Muscle layer of colon (tissue), 2 donors: ENCODE measurements around the gene WIPF2.
A peak's percentile ranks its signal among the peaks of the same experiment; 100 is the strongest.

Experiments
- H3K27ac ChIP-seq: one replicate; pipeline ENCODE4 v1.7.0; 2013; ENCODE audit warnings: low read depth, mild to moderate bottlenecking, low read length, moderate library complexity
- H3K27me3 ChIP-seq, 2 donors: one replicate each; pipeline ENCODE4 v1.7.0; 2013; ENCODE audit warnings: low read length in 2 of 2, mild to moderate bottlenecking in 2 of 2; ENCODE audit not compliant: insufficient read depth in 2 of 2, control insufficient read depth in 1 of 2
- H3K36me3 ChIP-seq: one replicate; pipeline ENCODE4 v1.7.0; 2013; ENCODE audit warnings: mild to moderate bottlenecking, low read length; ENCODE audit not compliant: insufficient read depth
- H3K4me1 ChIP-seq: one replicate; pipeline ENCODE4 v1.7.0; 2013; ENCODE audit warnings: mild to moderate bottlenecking, low read length; ENCODE audit not compliant: insufficient read depth
- H3K4me3 ChIP-seq, 2 donors: one replicate each; pipeline ENCODE4 v1.7.0; 2013; ENCODE audit warnings: low read length in 2 of 2, low read depth in 1 of 2, mild to moderate bottlenecking in 1 of 2, moderate library complexity in 1 of 2
- H3K9ac ChIP-seq: one replicate; pipeline ENCODE4 v1.7.0; 2013; ENCODE audit warnings: low read length
- H3K9me3 ChIP-seq: one replicate; pipeline ENCODE4 v1.7.0; 2013; ENCODE audit warnings: mild to moderate bottlenecking, low read length
- donor health status: abdominal sarcoma.
- donor health status: Adenocarcinoma of cecum.

WIPF2 gene

DNA sequence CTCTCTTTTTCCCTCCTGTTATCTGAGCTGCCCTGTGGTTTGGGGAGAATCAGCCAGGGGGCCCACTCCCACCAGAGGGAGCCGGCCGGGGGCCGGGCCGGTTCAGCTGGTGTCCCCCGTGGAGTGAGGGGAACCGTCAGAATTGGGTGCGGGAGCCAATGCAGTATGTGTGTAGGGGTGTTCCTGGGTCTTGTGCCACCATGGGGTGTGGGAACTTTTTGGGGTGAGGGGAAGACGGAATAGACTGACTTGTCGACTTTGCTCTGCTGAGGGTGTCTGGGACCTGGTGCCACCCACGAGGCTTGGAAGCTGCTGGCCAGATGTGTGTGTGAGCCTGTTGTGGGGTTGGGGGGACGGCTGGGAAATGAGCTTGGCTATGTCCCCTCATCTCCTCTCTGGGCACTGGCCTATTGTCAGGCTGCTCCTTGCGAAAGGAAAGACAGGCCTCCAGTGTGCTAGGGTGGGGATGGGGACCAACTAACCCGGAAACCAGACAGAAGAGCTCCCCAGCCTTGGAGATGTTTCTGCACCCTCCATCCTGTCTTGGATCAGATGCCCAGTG lies 99.8 kb downstream of the WIPF2 start:
- peak overlapping the region; percentile 83 to 99 for H3K4me3 ChIP-seq
- H3K9ac ChIP-seq: peak overlapping the region; percentile 86
- H3K9me3 ChIP-seq: no peaks in the 10 kb centered on the region
- no peaks in the 10 kb centered on the region for H3K36me3 ChIP-seq
- H3K4me1 ChIP-seq: peaks cover 87% of the 10 kb centered on the region
- peak overlapping the region; percentile 96 for H3K27ac ChIP-seq
- no peaks in the 10 kb centered on the region for H3K27me3 ChIP-seq

GRCh38 chr17:40319651-40320540 lies 100.8 kb downstream of the WIPF2 start:
- Histone ChIP-seq H3K9me3 (no peaks in the 10 kb centered on the region), H3K27me3 (no peaks in the 10 kb centered on the region), H3K9ac (peak overlapping the region; percentile 2), H3K4me3 (peak overlapping the region; percentile 83 to 99), H3K36me3 (no peaks in the 10 kb centered on the region), H3K27ac (peak overlapping the region; percentile 96), H3K4me1 (peaks cover 89% of the 10 kb centered on the region)

DNA sequence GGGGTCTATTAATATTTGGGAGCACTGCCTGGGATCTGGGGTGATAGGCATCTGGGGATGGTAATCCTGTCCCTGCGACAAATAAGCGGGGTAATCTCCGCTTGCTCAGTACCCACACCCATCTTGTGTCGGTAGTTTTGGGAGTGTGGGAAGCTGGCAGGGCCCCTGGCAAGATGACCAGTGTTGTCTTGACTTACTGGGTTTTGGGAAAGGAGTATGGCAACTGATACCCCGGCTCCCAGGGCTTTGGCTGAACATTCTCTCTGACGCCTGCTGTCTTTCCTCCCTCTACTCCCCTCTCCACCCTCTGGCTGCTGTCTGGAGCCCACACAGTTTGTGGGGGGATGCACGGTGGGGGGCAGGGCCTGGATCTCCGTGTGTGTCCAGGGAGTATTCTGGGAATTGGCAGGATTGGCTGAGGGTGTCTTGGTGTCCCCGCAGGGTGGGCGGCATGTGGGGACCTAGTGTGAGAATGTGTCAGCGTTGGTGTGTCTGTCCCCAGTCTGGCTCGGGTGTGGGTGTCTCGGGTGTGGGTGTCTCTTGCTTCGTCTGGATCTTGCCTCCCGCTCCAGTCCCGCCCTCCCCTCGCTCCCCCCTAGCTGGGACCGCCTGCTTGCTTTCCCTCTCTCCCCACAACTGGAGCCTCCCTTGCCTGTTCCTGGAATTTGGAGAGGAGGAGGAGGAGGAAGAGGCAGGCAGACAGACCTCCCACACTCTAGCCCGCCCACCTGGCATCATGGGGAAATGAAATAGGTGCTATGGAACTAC lies 101.8 kb downstream of the WIPF2 start:
- H3K27ac ChIP-seq: peak overlapping the region; percentile 96
- peaks cover 87% of the 10 kb centered on the region for H3K4me1 ChIP-seq
- peak overlapping the region; percentile 1 to 83 for H3K4me3 ChIP-seq
- no peaks in the 10 kb centered on the region for H3K9me3 ChIP-seq
- H3K9ac ChIP-seq: peak overlapping the region; percentile 33
- no peaks in the 10 kb centered on the region for H3K27me3 ChIP-seq
- H3K36me3 ChIP-seq: no peaks in the 10 kb centered on the region

DNA sequence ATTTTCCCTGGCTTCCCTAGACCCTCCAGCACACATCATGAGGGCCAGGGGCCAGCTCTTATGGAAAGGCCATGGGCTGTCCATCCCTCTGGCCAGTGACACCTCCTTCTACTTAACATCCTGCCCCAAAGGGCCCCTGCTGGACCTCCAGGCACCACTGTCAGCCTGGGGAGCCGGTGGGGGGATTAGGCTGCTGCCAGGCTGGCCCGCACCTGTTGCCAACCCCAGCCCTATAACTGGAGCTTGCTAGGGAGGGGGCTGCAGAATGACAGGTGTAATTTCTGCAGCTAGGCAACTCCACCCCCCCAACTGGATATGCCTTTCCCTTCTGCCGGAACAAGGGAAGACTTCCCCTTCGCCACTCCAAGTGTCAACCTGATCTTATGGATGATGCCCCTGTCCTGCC lies 102.4 kb downstream of the WIPF2 start:
- Histone ChIP-seq H3K27me3 (no peaks in the 10 kb centered on the region), H3K27ac (peak overlapping the region; percentile 96), H3K4me1 (peaks cover 87% of the 10 kb centered on the region), H3K9ac (peak overlapping the region; percentile 33), H3K9me3 (no peaks in the 10 kb centered on the region), H3K36me3 (no peaks in the 10 kb centered on the region), H3K4me3 (peak overlapping the region; percentile 17 to 83)

GRCh38 chr17:40321961-40322357 lies 102.9 kb downstream of the WIPF2 start:
- Histone ChIP-seq H3K4me3 (peak overlapping the region; percentile 17 to 83), H3K27ac (peak overlapping the region; percentile 96), H3K9ac (peak overlapping the region; percentile 67), H3K27me3 (no peaks in the 10 kb centered on the region), H3K4me1 (peaks cover 87% of the 10 kb centered on the region), H3K36me3 (no peaks in the 10 kb centered on the region), H3K9me3 (no peaks in the 10 kb centered on the region)

- peak overlapping the region; percentile 17 to 83 for H3K4me3 ChIP-seq
- peaks cover 87% of the 10 kb centered on the region for H3K4me1 ChIP-seq
- peak overlapping the region; percentile 67 for H3K9ac ChIP-seq
- H3K27me3 ChIP-seq: no peaks in the 10 kb centered on the region
- no peaks in the 10 kb centered on the region for H3K36me3 ChIP-seq
- peak overlapping the region; percentile 96 for H3K27ac ChIP-seq
- no peaks in the 10 kb centered on the region for H3K9me3 ChIP-seq
These were observed 103.5 kb downstream of the WIPF2 start for GRCh38 chr17:40322358-40323315.

GRCh38 chr17:40323391-40324381 lies 104.6 kb downstream of the WIPF2 start:
- H3K4me3 ChIP-seq: peak overlapping the region in 1 of 2 donors; percentile 83
- peak overlapping the region; percentile 96 for H3K27ac ChIP-seq
- no peaks in the 10 kb centered on the region for H3K9me3 ChIP-seq
- peak overlapping the region; percentile 67 for H3K9ac ChIP-seq
- H3K36me3 ChIP-seq: no peaks in the 10 kb centered on the region
- no peaks in the 10 kb centered on the region for H3K27me3 ChIP-seq
- peaks cover 96% of the 10 kb centered on the region for H3K4me1 ChIP-seq

- peaks cover 95% of the 10 kb centered on the region for H3K4me1 ChIP-seq
- no peak overlapping the region for H3K4me3 ChIP-seq
- H3K36me3 ChIP-seq: no peaks in the 10 kb centered on the region
- H3K9ac ChIP-seq: peak overlapping the region; percentile 9
- H3K9me3 ChIP-seq: no peaks in the 10 kb centered on the region
- no peaks in the 10 kb centered on the region for H3K27me3 ChIP-seq
- H3K27ac ChIP-seq: peak overlapping the region; percentile 43
These were observed 106.3 kb downstream of the WIPF2 start for GRCh38 chr17:40325156-40326013.

- Histone ChIP-seq H3K27me3 (no peaks in the 10 kb centered on the region), H3K4me1 (peaks cover 95% of the 10 kb centered on the region), H3K27ac (peak overlapping the region; percentile 35), H3K4me3 (no peak overlapping the region), H3K36me3 (no peaks in the 10 kb centered on the region), H3K9me3 (no peaks in the 10 kb centered on the region), H3K9ac (peak overlapping the region; percentile 9)
These were observed 107.1 kb downstream of the WIPF2 start for GRCh38 chr17:40326014-40326831.
